Umbilical cord (tissue), 2 donors: Measurements from ENCODE around the gene MET. TPM values are rescaled to one million over a fixed set of nuclear protein-coding genes. Genes with fewer than 3 reads are reported as not detected.
A peak's percentile ranks its signal among the peaks of the same experiment; 100 is the strongest.
"Not testable (repeated sequence)": the region's sequence is repeated elsewhere in the genome, so short reads cannot be mapped to it uniquely, and the experiment has no call there.

Source experiments
- DNase-seq: peaks from one replicate; pipeline ENCODE4 v3.0.0-alpha.2; 2015; ENCODE audit warnings: low spot score
- total RNA-seq: library from RNA; depleted of rRNA; stranded (reverse); fragments of >200 nt; gene quantifications from one replicate; pipeline ENCODE4 v1.2.3, GENCODE V29; 2014; ENCODE audit warnings: low replicate concordance; ENCODE audit not compliant: insufficient read depth

The MET gene
- total RNA-seq, 1 donor from 2014 or later: 23.1 TPM

DNA sequence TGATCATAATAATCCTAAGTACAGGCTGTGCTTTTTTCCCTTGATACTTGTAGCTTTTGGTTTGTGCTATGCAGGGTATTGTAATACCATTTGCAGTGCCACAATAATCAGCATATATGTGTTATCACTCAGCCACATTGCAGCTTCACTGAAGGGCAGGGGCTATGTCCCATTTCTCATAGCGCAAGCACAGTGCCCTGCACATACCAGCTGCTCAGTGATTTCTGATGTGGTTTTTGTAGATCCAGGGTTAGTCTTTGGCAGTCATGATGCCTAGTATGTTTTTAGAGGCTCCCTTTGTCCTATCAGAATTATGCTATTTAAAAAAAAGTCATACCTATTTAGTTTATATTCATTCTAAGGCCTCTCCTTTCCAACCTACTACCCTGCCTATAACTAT is 25.8 kb downstream of the MET start:
- DNase-seq: no peak

DNA sequence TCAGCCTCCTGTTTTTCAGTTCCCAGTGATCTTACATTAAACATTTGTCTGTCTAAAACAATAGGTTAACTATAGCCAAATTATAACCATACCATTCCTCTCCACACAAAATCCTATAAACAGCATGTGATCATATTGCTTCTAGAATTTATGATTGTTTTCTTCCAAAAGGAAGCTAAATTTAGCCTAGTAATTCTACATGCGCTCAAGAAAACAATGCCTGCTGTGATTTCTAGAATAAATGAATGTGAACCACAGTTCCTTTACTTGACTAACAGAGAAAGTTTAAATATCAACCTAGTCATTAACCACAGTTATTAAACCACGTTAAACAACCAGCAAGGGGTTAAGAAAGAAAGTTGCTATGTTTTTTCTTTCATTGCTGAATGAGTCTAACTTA is 26.4 kb downstream of the MET start:
- no peak for DNase-seq

DNA sequence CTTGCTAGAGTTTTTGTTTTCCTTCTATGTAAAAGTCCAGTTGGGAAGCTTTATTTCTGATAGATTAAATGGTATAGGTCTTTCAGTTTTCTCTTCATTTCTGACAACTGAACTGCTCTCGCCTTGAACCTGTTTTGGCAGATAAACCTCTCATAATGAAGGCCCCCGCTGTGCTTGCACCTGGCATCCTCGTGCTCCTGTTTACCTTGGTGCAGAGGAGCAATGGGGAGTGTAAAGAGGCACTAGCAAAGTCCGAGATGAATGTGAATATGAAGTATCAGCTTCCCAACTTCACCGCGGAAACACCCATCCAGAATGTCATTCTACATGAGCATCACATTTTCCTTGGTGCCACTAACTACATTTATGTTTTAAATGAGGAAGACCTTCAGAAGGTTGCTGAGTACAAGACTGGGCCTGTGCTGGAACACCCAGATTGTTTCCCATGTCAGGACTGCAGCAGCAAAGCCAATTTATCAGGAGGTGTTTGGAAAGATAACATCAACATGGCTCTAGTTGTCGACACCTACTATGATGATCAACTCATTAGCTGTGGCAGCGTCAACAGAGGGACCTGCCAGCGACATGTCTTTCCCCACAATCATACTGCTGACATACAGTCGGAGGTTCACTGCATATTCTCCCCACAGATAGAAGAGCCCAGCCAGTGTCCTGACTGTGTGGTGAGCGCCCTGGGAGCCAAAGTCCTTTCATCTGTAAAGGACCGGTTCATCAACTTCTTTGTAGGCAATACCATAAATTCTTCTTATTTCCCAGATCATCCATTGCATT is 27.1 kb downstream of the MET start:
- no peak for DNase-seq

DNA sequence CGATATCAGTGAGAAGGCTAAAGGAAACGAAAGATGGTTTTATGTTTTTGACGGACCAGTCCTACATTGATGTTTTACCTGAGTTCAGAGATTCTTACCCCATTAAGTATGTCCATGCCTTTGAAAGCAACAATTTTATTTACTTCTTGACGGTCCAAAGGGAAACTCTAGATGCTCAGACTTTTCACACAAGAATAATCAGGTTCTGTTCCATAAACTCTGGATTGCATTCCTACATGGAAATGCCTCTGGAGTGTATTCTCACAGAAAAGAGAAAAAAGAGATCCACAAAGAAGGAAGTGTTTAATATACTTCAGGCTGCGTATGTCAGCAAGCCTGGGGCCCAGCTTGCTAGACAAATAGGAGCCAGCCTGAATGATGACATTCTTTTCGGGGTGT is 27.7 kb downstream of the MET start:
- no peak for DNase-seq

DNA sequence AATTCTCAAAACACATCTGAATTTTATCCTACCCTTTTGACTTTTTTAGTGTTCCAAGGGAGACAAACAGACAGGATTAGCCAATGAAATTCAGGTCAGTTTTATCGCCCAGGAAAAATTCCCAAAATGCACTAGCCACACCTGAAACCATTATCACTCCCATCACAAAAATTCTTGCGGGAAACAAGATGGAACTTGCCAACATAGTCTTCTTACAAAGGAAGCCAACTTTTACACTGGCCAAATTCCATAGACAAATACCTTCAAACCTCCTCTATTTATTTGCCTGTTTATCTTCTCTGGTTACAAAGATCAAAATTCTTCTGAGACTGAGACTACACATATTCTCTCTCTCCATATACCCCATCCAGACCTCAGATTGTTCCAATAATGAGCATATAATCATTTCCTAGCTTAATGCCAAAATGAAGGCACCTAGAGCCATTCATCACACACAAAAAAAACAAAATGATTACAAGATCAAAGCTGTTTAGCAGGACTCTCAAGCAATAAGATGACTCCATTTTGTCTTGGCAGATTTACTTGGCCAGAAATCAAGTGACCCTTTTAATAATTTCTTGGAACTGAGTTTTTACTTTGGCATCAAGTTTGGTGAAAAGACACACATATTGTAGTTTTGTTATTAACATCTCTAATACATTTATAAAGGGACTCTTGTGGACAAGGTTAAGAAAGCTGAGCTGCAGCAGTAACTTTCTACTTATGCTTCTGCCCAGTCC is 30.2 kb downstream of the MET start:
- no peak for DNase-seq

DNA sequence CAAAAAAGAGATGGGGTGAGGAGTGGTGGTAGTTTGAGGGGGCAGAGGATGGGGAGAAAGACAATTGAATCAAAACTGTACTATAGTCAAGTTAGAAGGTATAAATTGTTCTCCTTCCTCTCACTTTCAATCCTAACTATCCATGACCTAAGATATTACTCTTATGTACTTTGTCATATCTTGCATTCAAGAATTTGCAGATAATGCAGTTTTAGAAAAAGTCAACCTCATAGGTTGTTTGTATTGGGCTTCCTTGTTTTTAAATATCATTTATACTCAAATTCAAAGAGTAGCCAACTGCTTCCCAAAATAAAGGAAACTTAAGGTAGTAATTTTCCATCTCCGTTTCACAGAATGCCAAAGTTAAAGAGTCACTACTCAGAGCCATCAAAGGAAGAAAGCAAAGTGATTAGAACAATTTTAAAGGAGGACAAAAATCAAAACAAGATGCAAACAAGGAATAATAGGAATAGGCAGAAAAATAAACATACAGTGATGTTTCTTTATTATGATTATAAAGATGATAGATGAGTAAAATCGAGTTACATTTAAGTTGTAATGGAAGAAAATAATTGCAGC is 32.7 kb downstream of the MET start:
- DNase-seq: no peak

DNA sequence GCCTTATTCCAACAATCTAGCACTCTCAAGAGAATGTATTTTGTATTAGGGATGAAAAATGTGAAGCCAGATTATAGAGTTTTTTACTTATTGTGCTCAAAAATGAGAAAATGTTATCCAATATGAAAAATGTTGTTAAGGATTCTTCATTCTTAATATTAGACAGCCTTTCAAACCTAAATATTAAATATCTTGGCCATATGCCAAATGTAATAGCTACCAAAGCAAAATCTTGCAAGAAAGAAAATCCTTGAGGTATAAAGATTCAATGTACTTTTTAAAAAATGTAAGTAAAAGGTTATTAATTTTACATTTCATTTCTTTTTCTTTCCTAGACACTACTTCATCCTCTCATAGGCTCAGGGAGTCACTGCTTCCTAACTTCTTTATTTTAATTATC is 33.4 kb downstream of the MET start:
- DNase-seq: no peak

DNA sequence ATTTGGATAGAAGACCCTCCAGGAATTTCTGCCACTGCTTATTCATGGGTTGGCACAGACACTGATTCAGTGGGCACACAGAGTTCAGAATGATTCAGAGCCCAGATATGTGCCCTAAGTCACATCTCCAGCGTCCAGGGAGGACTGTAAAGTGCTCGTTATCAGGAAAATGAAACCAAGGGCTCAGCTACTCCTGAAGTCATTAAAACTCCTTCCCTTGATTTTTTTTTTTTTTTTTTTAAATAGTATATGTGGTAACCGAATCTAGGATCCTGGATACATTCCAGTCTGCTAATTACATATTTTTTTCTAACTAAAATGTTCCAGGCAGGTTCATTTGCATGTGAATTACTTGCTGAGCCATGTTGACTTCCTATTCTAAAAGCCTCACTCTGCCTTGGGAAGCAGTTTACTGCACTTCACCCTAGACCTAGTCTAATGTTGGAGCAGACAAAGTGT is 34.7 kb downstream of the MET start:
- peak; percentile 15 for DNase-seq

DNA sequence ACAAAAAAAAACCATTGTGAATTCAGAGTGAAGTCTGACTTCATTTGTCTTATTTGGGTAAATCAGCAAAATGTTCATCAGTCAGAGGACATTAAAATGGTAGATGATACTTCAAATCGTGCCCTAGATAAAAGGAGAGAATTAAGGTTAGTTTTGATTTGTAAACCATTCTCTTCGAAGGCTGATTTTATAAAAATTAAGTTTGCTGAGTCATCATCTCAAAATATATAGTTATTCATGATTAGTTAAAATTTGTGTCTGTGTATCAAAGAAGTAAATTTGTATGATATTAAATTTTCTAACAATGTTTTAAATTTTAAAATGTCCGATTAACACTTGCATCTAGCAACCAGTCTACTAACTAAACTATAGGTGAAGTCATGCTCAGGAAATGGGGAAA is 35.3 kb downstream of the MET start:
- DNase-seq: no peak

DNA sequence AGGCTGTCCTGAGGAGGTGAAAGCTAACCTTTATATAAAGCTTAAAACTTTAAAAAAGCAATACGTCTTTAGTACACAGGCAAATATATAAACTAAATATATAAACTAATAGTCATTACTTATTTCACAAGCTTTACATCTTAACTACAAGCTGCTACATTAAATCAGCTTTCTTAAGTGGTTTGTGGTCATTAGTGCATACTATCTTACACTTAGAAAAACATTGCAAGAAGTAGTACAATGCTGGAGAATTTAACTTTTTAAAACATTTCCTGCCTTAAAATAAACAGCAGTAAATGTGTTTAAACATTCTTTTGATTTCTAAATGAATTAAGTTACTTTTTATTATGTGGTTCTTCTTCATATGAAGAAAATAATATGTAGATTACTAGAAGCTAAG is 36.3 kb downstream of the MET start:
- no peak for DNase-seq

DNA sequence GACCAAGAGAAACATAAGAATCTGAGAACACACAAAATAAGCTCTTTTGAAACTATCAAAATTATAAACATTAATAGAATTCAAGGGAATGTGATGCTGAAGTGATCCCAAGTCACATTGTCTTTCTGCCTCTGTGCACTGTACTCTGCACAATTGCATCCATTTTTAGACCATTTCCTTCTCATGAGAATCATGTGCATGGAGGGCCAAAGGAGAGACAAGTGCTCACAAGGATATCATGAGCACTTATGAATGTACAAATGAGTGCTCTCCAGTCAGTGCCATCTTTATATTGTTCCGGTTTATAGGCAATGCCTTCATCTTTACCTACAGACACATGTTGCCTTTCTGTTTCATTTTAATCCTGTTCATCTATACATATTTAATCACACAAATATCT is 36.9 kb downstream of the MET start:
- no peak for DNase-seq

DNA sequence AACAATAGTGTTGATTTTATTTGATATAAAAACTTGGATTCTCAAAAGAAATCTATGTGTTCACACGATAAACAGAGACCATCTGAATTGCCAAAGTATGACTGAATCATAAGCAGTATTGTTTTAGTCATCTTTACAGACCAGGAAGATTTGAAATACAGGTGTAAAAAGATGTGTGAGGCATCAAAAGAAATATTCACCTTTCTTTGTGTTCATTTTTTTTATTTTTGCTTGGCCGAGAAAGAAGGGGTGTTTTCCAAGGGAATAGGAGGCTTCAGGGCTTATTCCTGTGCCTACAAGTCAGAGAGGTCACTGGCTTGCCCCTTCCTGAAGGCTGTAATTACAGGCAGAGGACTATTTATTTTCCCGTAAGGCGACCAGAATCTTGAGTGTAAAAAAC is 37.3 kb downstream of the MET start:
- DNase-seq: no peak

DNA sequence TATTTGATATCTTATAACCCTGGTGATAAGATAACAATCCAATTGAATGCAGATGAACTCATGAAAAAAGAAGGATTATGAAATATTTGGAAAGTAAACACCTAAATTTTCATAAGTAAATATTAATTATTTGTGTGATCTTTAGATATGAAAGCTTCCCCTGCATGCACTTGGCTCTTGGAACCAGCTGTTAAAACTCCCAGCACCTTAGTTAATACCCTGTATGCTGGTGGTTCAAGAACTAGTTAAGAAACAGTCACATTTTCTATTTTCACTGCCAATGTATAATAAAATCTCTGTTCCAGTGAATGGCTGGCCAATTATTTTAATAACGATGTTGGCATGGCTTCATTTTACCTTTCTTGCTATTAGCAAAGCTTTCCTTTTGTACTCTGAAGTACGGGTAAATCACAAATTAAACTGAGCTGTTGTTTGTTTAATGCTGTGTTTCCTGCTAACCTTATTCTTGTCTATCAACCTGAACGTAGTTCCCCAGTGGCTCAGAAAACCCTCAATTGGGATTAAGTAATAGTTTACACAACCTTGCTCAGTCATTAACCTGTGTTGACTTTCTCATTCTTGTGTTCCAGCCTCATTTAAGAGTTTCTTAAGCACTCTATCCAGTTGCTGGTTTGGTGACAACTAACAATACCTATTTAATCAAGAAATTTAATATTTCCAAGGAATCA is 38.9 kb downstream of the MET start:
- DNase-seq: no peak

DNA sequence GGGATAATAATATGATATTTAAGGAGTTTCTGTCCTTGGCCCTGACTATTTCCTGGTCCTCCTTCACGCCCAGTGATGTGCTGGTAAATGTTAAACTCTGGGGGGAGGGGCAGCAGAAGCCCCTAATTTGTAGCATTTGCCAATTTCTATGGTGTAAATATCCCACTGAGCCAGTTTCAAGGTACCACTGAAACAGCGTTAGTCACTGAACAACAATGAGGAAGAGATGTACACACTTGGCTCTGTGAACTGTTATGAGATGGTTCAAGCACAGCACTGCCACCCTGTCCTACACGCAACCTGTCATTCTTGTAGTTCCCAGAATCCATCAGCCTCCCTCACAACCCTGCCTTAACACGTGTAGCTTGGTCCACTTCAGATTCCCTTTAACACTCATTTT is 39.8 kb downstream of the MET start:
- no peak for DNase-seq

DNA sequence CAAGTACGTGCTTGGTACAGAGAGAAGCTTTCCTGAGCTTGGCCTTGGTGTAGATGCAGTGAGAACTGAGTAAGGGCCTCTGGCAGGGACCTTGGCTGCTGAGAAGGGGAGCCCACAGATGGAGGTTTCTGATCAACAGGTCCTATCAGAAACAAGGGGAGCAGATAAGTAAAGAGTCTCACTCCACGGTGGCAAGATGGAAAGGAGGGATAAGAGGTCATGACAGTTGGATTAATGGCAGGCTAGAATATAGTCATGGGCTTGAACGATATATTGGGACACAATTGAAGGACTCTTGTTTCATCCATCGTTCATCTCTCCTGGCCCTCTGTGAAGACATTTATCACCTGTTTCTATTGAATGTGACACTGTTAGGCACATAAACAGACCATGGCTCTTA is 41.5 kb downstream of the MET start:
- DNase-seq: no peak

DNA sequence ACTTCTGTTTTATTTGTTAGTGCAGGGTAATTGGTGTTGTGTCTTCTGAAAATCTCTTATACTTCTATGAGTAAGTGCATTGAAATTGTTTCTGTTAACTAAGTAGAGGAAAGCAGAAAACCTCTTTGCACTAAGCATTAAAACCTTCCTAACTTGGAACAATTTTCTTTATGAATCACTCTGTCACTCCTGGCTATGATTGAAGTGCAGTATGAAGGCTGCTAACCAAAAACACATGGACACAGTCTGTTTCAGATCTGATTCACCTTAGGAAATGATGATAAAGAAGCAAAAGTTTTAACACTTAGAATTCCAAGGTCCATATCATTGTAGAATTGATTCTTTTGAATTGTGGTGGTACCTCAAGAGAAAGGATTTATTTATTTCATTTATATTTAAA is 41.9 kb downstream of the MET start:
- DNase-seq: no peak

DNA sequence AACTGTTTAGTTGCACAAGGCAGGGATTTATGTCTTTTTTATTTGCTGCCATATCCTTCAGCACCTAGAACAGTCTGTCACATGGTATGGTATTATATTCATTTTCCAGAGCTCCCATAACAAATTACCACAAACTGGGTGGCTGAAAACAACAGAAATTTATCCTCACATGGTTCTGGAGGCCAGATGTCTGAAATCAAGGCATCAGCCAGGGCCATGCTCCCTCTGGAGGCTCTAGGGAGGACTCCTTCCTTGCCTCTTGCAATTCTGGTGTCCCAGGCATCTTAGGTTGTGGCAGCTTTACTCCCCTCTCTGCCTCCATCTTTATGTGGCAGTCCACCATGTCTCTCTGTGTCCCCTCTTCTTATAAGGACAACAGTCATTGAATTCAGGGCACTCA is 43.1 kb downstream of the MET start:
- DNase-seq: no peak

DNA sequence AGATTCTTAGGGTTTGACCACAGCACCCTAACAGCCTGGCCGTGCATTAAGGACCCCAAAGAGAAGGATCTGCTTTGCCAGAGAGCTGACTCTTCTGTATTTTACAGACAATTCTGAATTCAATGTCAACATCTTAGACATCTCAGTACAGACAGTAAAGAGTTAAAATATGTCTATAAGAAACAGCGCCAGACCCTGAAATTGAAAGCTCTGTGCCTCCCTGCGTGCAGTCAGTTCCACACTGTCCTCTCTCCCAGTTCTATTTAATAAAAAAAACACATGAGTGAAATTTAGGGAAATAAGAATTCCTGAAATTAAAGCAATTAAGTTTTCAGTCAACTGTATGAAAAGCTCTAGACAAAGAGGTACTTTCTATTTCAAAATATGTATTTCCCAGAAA is 45.1 kb downstream of the MET start:
- DNase-seq: no peak

DNA sequence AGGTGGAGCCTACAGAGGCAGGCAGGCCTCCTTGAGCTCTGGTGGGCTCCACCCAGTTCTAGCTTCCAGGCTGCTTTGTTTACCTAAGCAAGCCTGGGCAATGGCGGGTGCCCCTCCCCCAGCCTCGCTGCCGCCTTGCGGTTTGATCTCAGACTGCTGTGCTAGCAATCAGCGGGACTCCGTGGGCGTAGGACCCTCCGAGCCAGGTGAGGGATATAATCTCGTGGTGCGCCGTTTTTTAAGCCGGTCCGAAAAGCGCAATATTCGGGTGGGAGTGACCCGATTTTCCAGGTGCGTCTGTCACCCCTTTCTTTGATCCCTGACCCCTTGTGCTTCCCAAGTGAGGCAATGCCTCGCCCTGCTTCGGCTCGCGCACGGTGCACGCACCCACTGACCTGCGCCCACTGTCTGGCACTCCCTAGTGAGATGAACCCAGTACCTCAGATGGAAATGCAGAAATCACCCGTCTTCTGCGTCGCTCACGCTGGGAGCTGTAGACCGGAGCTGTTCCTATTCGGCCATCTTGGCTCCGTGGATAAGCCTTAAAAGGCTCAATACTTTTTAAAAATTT is 52.0 kb downstream of the MET start:
- not testable (repeated sequence) for DNase-seq

DNA sequence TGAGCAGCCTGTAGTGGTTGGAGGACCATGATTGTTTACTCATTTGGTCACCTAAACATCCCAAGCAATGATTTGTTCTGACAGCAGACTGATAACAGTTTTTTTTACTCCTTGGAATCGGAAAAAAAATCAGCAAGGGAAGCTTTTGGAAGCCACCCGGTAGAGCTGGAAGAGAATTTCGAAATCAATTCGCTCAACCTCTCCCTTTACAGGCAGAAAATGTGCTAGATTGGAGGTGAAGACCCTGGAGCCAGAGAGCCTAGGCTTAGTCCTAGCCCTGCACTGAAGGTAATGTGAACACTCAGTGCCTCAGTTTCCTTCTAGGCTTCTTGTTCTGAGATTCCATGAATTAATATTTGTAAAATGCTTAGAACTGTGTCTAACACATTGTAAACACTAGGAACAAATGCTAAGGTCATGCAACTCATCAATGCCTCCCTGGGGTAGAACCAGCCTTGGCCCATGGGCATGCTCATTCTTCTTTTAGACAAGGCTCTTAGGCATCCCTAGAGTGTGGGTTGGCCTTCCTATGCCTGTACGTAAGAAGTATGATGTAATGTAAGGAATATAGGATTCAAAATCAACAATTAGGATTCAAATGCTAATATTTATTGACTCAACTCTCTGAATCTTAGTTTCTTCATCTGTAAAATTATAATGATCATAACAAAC is 52.7 kb downstream of the MET start:
- no peak for DNase-seq

DNA sequence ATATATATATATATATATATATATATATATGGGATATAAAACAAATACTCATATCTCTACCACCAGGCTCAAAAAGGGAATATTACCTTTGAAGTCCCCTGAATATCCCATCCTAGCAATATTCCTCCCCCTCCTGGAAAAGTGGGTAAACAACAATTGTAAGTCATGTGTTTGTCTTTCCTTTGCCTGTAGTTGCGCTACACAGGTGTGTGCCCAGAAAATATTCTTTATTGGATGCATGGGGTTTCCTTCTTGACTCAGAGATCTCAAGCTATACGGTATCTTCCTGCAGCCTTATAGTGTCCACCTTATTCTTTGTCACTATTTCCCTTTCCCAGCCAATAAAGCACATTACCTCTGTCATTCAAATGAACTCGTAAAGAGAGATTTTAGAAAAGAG is 54.2 kb downstream of the MET start:
- DNase-seq: no peak
